Posterior vena cava (tissue), 2 donors: ENCODE measurements around the gene MFSD1. TPM values are rescaled to one million over a fixed set of nuclear protein-coding genes. Genes with fewer than 3 reads are reported as not detected.

Experiments used
- DNase-seq: peaks from one replicate; pipeline ENCODE4 v3.0.0-alpha.2; 2020; ENCODE audit warnings: low spot score
- intact Hi-C, 2 donors: fragments of 100-400 bp; cut with DNase I; formaldehyde crosslinking; loops; one replicate each; pipeline versions ENCODE4 v1.14.1 to v1.14.2; 2022 to 2023
- total RNA-seq, 2 donors: library from RNA; stranded (reverse); fragmentation: NEBNext Ultra II Directional; extraction: Animal tissue kit (Norgen Biotek cat#: 25700); gene quantifications; one replicate each; pipeline ENCODE4 v1.2.1, GENCODE V29; 2021
- donor health status: DM: yes; HTN: yes; CAD: no.
- donor health status: DM: yes; HTN: yes; CAD: no.

The MFSD1 gene
- total RNA-seq, 2 donors from 2014 or later, result 62.0 to 80.3 TPM

- intact Hi-C loops, result no loop called here
- no peak for DNase-seq
Observed at GRCh38 chr3:158802409-158803268, 785 bp downstream of the MFSD1 start.

- no peak for DNase-seq
- intact Hi-C loops, result no loop called here
Observed at GRCh38 chr3:158804441-158804840, 2.6 kb downstream of the MFSD1 start.

GRCh38 chr3:158808697-158809096 is 6.8 kb downstream of the MFSD1 start:
- no peak for DNase-seq
- intact Hi-C loops, result no loop called here

GRCh38 chr3:158809642-158810041 is 7.8 kb downstream of the MFSD1 start:
- intact Hi-C loops, result no loop called here
- DNase-seq, result no peak

GRCh38 chr3:158810823-158811724 is 9.2 kb downstream of the MFSD1 start:
- DNase-seq, result no peak
- intact Hi-C loops, result no loop called here

- intact Hi-C loops, result no loop called here
- no peak for DNase-seq
Observed at GRCh38 chr3:158819282-158819681, 17.4 kb downstream of the MFSD1 start.

- DNase-seq, result no peak
- intact Hi-C loops, result loop anchor here in 1 of 2 donors (10.0 kb wide), 1 partner anchor 826 kb away; no protein-coding TSS in a partner anchor
Observed at GRCh38 chr3:158820521-158820920, 18.7 kb downstream of the MFSD1 start.

- intact Hi-C loops, result loop anchor here in 1 of 2 donors (10.0 kb wide), 1 partner anchor 827 kb away; no protein-coding TSS in a partner anchor
- no peak for DNase-seq
Observed at GRCh38 chr3:158821847-158822246, 20.0 kb downstream of the MFSD1 start.

GRCh38 chr3:158823426-158823825 is 21.6 kb downstream of the MFSD1 start:
- intact Hi-C loops, result loop anchor here in 1 of 2 donors (10.0 kb wide), 1 partner anchor 829 kb away; no protein-coding TSS in a partner anchor
- no peak for DNase-seq

GRCh38 chr3:158827773-158828172 is 25.9 kb downstream of the MFSD1 start:
- intact Hi-C loops, result loop anchor here in 1 of 2 donors (10.0 kb wide), 1 partner anchor 833 kb away; no protein-coding TSS in a partner anchor
- DNase-seq, result no peak

- no peak for DNase-seq
- intact Hi-C loops, result no loop called here
Observed at GRCh38 chr3:158830391-158830790, 28.5 kb downstream of the MFSD1 start.

- intact Hi-C loops, result no loop called here
- DNase-seq, result no peak
Observed at GRCh38 chr3:158831861-158832260, 30.0 kb downstream of the MFSD1 start.

- DNase-seq, result no peak
- intact Hi-C loops, result no loop called here
Observed at GRCh38 chr3:158835631-158836030, 33.8 kb downstream of the MFSD1 start.

GRCh38 chr3:158836312-158836711 is 34.5 kb downstream of the MFSD1 start:
- intact Hi-C loops, result no loop called here
- DNase-seq, result no peak

GRCh38 chr3:158837240-158837639 is 35.4 kb downstream of the MFSD1 start:
- DNase-seq, result no peak
- intact Hi-C loops, result no loop called here

GRCh38 chr3:158839966-158840365 is 38.1 kb downstream of the MFSD1 start:
- intact Hi-C loops, result loop anchor here in 1 of 2 donors (10.0 kb wide), 1 partner anchor 415 kb away; no protein-coding TSS in a partner anchor

GRCh38 chr3:158841387-158841786 is 39.5 kb downstream of the MFSD1 start:
- intact Hi-C loops, result loop anchor here in 1 of 2 donors (10.0 kb wide), 1 partner anchor 413 kb away; no protein-coding TSS in a partner anchor
- no peak for DNase-seq

More at GRCh38 chr3:158839966-158840365, 38.1 kb downstream of the MFSD1 start:
- DNase-seq, result no peak

- intact Hi-C loops, result loop anchor here in 1 of 2 donors (10.0 kb wide), 1 partner anchor 412 kb away; no protein-coding TSS in a partner anchor
- no peak for DNase-seq
Observed at GRCh38 chr3:158842976-158843375, 41.1 kb downstream of the MFSD1 start.

GRCh38 chr3:158845765-158846350 is 44.0 kb downstream of the MFSD1 start:
- no peak for DNase-seq
- intact Hi-C loops, result loop anchor here (5.0 to 10.0 kb wide), 2 partner anchors 409 to 411 kb away; no protein-coding TSS in a partner anchor
